ENCODE data around the gene USP28.

The USP28 gene

DNA sequence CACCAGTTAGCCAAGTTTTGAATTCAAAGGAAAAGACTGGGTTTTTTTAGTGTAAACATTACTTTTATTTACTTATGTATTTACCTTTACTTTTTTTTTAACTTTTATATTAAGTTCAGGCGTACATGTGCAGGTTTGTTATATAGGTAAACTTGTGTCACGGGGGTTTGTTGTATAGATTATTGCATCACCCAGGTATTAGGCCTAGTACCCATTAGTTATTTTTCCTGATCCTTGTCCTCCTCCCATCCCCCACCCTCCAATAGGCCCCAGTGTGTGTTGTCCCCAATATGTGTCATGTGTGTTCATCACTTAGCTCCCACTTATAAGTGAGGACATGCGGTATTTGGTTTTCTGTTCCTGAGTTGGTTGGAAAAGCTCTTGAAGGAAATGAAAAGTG is 122.4 kb downstream of the USP28 start:
- no peaks in the 10 kb centered on the region for H3K27me3 ChIP-seq (ENCODE audit: insufficient read depth, poor library complexity, severe bottlenecking)
- no peak for TF ChIP-seq POLR2AphosphoS5 (IDR thresholded peaks at IDR 0.05; ENCODE audit: low read depth)
- TF ChIP-seq, protein P1, sequence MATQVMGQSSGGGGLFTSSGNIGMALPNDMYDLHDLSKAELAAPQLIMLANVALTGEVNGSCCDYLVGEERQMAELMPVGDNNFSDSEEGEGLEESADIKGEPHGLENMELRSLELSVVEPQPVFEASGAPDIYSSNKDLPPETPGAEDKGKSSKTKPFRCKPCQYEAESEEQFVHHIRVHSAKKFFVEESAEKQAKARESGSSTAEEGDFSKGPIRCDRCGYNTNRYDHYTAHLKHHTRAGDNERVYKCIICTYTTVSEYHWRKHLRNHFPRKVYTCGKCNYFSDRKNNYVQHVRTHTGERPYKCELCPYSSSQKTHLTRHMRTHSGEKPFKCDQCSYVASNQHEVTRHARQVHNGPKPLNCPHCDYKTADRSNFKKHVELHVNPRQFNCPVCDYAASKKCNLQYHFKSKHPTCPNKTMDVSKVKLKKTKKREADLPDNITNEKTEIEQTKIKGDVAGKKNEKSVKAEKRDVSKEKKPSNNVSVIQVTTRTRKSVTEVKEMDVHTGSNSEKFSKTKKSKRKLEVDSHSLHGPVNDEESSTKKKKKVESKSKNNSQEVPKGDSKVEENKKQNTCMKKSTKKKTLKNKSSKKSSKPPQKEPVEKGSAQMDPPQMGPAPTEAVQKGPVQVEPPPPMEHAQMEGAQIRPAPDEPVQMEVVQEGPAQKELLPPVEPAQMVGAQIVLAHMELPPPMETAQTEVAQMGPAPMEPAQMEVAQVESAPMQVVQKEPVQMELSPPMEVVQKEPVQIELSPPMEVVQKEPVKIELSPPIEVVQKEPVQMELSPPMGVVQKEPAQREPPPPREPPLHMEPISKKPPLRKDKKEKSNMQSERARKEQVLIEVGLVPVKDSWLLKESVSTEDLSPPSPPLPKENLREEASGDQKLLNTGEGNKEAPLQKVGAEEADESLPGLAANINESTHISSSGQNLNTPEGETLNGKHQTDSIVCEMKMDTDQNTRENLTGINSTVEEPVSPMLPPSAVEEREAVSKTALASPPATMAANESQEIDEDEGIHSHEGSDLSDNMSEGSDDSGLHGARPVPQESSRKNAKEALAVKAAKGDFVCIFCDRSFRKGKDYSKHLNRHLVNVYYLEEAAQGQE (IDR thresholded peaks at IDR 0.05; ENCODE audit: insufficient replicate concordance, low read depth) = no peak
- TF ChIP-seq CTCF (IDR thresholded peaks at IDR 0.05; ENCODE audit: insufficient read depth, low read length) = no peak
- TF ChIP-seq SPI1 (IDR thresholded peaks at IDR 0.05; ENCODE audit: borderline replicate concordance, low read depth) = no peak
- TF ChIP-seq GABPA (IDR thresholded peaks at IDR 0.05; ENCODE audit: low read depth) = no peak
- no peak overlapping the region for H3K27ac ChIP-seq (replicated peaks)
- DNase-seq (ENCODE audit: low read depth in 1 of 2, low spot score in 1 of 2) = no peak
- no peak overlapping the region for H3K4me3 ChIP-seq (replicated peaks; ENCODE audit: insufficient read depth, low read length)

All from HL-60 (cell line).